CD4-positive, alpha-beta T cell treated with Interferon gamma for 1 hour (primary cell): Measurements from ENCODE around the gene WDR70.
"Not testable (repeated sequence)": the region's sequence is repeated elsewhere in the genome, so short reads cannot be mapped to it uniquely, and the experiment has no call there.

Experiments
- DNase-seq: peaks from one replicate; pipeline ENCODE4 v3.0.0-alpha.2; 2020

Gene WDR70

DNA sequence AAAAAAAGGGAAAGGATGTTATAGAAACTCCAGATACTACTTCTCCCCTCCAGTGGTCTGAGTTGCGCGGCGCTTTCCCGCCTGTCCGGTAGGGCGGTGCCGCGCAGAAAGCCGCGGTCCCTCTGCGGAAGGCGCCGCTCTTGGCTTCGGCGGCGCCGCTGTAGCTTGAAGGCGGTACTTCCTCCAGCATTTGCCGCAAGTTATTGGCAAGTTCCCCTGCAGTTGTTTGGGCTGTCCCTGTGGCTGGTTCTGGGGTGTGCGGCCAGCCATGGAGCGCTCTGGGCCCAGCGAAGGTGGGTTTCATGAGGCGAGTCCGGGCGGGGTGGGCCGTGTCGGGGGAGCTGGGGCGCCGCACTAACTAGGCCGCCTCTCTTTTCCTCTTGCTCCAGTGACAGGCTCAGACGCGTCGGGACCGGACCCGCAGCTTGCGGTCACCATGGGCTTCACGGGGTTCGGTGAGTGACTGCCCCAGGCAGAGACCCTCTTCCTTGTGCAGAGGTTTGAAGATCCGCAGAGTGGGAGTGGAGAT is at the start of gene WDR70:
WDR70 (plus strand) TSS at position 219 of the 529 bp plus-strand sequence; CDS start at position 269, 50 bp downstream.
- peak; percentile 85 for DNase-seq

DNA sequence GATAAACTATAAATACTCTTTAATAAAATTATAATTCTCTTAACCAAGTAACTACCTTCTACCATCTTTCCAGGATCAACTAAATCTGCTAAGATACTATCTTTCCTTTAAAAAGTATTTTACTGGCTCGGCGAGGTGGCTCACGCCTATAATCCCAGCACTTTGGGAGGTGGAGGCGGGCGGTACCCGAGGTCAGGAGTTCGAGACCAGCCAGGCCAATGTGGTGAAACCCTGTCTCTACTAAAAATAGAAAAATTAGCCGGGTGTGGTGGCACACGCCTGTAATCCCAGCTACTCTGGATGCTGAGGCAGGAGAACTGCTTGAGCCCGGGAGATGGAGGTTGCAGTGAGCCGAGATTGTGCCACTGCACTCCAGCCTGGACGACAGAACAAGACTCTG is 44.4 kb upstream of the WDR70 start:
- DNase-seq, result not testable (repeated sequence)

- not testable (repeated sequence) for DNase-seq
Observed at GRCh38 chr5:37342741-37343140, 36.4 kb upstream of the WDR70 start.

- DNase-seq, result no peak
Observed at GRCh38 chr5:37355161-37355560, 24.0 kb upstream of the WDR70 start.

- no peak for DNase-seq
Observed at GRCh38 chr5:37370550-37370863, 8.6 kb upstream of the WDR70 start.

DNA sequence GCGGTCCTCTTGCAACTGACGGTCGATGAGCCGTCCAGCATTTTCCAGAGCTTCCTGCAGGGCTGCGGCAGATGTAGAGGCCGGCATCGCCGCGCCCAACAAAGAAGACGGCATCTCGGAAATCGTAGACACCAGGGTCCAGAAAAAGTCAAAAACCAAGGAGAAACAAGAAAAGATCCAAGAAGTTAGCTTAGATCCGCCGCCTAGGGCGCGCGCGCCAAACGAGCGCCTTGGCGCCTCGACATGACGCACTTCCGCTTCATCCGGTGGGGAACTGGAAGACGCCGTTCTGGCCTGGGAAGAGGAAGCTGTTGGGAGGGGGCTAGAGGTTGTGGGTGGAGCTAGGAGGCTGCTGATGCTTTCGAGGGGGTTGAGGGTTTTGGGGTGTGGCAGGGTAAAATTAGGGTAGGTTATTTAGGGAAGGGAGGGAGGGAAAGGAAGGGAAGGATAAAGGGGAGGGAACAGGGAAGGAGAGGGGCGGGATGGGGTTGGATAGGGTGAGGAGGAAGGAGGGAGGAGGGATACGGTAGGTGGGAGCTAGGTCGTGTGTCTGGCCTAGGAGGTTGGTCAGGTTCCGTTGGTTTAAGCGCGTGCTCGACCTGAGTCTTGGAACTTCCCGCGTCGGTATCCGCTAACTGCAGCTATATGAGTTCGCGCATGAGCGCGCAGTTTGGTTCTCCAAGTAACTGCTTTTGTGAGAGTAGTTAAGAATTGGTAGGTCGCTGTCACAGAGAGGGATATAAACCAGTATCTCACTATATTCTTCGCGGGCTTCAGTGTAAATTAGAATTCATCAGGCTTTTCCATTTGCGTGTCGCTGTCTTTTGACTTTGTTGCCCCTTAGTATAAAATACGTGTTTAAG is 8.0 kb upstream of the WDR70 start, which contains the start of gene NUP155:
NUP155 (minus strand) TSS at position 243 of the 863 bp plus-strand sequence; CDS start at position 114, 129 bp downstream.
- DNase-seq, result peak; percentile 89

DNA sequence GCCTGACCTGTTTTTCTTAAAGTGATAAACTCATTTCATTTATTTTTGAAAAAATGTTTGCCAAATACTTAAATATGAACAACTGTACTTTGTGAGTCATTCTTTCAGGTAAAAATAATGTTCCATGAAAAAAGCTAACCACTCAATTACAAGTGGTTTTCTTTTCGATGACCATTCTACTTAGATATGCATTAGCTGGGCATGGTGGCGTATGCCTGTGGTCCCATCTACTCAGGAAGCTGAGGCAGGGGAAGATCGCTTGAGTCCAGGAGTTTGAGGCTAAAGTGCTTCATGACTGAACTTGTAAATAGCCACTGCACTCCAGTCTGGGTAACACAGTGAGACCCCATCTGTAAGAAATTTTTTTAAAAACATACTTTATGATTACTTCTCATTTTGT is 4.0 kb upstream of the WDR70 start:
- DNase-seq, result no peak

- not testable (repeated sequence) for DNase-seq
Observed at GRCh38 chr5:37378066-37378465, 1.1 kb upstream of the WDR70 start.

DNA sequence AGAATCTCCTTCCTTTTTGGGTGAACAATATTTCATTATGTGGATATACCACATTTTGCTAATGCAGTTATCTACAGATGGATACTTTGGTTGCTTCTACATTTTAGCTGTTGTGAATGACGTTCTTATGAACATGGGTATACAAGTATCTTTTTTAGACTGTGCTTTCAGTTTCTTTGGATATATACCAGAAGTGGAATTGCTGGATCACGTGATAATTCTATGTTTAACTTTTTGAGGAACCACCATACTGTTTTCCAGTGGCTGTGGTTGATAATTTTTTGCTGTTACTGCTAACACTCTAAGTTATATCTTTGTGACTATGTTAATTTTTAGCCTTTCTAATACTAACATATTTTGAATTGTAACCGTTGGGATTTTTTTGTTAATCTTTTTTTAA is 12.5 kb downstream of the WDR70 start:
- no peak for DNase-seq

- no peak for DNase-seq
Observed at GRCh38 chr5:37396352-37396751, 17.2 kb downstream of the WDR70 start.

DNA sequence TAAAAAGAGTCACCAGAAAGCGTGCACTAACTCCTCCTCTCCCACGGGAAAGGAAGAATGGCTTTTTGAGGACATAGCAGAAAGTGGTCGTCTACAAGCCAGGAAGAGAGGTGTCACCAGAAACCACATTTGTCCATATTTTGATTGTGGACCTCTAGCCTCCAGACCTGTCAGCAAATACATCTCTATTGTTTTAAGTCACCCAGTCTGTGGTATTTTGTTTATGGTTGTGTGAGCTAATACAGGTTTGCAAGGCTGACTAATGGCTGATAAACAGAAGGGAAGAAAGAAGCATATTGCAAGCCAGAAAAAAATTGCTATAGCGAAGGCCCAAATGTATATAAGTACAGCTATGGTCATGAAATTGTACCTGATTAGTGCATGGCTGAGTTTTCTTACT is 21.4 kb downstream of the WDR70 start:
- no peak for DNase-seq

GRCh38 chr5:37412515-37412914 is 33.4 kb downstream of the WDR70 start:
- no peak for DNase-seq

DNA sequence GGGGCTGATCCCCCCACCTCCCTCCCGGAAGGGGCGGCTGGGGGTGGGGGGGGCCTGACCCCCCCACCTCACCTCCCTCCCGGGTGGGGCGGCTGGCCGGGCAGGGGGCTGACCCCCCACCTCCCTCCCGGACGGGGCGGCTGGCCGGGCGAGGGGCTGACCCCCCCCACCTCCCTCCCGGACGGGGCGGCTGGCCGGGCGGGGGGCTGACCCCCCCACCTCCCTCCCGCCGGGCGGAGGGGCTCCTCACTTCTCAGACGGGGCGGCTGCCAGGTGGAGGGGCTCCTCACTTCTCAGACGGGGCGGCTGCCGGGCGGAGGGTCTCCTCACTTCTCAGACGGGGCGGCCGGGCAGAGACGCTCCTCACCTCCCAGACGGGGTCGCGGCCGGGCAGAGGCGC is 36.3 kb downstream of the WDR70 start:
- not testable (repeated sequence) for DNase-seq

GRCh38 chr5:37417347-37417746 is 38.2 kb downstream of the WDR70 start:
- no peak for DNase-seq

DNA sequence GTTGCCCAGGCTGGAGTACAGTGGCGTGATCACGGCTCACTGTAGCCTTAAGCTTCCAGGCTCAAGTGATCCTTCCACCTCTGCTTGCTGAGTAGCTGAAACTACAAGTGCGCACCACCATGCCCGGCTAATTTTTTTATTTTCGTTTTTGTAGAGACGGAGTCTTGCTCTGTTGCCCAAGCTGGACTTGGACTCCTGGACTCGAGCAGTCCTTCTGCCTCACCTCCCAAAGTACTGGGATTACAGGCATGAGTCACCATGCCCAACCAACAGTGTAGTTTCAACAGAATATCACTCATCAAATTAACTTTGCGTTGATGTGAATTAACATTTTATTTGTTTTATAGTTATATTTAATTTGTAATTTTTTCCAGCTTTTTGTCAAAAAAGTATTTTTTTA is 45.3 kb downstream of the WDR70 start:
- DNase-seq, result no peak

DNA sequence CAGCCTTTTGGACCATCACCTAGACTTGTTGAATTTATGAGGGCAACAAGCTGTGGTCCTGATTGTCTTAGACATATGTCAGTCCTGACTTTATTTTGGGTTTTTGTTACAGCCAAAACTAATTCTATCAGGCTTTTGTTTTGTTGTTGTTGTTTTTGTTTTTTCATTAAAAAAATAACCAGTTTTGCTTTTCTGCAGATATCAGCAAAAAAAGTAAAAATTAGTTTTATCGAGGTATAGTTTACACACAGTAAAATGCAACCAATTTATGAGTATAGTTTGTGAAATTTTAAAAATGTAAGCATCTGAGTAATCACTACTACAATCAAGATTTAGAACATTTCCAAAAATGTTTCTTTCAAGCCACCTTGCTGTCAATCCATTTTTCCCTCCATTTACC is 48.9 kb downstream of the WDR70 start:
- DNase-seq, result no peak

DNA sequence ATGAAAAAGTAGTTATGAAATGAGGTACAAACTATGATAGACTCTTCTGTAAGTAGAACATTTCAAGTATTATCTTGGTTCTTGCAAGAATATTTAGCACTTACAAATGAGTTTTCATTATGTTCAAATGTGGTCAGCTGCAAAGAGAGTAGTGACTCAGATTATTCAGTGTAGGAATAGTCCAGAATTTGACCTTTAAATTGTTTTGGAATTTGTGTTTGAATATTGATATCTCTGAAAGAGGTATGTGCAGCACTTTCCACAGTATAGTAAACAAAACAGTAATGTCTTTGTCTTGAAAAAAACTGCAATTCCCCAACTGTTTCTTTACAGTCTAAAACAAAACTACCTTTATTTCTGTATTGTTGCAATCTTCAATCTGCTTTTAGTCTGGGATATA is 56.1 kb downstream of the WDR70 start:
- no peak for DNase-seq

DNA sequence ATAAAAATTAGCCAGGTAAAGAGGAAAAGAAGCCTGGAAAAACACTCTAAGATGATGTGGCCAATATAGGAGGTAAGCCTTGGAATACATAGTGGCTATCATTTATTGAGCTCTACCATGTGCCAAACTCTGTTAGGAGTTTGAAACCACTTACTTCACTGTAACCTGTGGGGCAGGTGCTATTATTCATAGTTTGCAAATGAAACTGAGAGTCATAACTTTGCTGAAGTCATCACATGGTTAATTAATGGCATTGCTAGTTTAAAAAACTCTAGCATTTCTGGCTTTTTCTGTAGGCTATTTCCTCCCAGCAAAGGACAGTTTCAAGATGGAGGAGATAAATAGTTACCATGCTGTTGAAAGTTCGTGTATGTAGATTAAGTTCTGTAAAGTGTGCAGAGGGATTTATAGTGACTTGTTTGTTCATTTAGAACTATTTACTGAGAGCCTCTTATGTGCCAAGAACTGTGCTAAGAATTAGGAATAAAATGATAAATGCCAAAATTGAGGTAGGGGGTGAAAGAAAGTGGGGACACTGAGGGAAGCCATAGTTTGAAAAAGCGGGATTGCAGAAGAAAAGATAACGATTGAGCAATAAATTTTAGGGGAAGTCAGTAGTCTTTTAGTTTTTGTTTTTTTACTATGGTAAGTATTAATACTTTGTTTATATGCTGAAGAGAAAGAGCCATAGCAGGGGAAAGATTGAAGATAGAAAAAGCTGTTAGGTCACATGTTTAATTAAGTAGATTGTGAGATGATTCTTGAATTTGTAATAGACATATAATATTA is 57.2 kb downstream of the WDR70 start:
- no peak for DNase-seq

DNA sequence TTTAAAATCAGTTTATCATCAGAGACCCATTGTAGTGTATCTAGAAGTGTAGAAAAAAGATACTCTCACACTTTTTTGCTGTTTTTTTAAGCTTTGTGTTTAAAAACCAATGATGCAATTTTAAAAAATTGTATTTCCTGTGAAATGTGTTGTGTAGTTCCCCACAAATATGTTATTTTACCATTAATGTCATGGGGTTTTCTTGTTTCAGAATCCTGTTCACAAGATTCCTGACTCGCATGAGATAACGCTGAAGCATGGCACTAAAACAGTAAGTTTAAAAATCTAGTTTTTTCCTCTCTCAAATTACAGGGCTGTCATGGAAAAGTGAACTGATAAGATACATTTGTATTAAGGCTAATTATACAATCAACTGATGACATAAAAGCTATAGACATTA is 58.6 kb downstream of the WDR70 start:
- DNase-seq, result no peak

DNA sequence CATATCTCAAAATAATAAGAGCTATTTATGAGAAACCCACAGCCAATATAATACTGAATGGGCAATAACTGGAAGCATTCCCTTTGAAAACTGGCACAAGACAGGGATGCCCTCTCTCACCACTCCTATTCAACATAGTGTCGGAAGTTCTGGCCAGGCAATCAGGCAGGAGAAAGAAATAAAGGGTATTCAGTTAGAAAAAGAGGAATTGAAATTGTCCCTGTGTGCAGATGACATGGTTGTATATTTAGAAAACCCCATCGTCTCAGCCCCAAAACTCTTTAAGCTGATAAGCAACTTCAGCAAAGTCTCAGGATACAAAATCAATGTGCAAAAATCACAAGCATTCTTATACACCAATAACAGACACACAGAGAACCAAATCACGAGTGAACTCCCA is 66.7 kb downstream of the WDR70 start:
- DNase-seq, result not testable (repeated sequence)

DNA sequence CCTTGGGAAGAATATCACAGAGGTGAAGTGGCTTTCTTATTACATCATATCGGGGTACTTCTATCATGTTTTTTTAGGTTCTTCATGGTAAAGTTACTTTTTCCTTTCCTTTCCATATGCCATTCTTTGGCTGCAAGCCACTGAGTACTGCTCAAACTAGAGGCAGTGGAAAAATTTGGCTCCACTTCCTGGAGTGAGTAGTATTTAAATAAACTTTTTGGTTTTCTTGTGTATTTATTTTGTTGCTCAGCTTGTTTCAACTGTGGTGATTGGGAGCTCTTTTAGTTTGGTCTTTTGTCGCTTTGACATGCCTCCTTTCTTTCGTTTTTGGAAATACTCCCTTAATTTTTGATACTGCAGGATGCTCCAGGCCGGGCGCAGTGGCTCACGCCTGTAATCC is 69.8 kb downstream of the WDR70 start:
- no peak for DNase-seq

DNA sequence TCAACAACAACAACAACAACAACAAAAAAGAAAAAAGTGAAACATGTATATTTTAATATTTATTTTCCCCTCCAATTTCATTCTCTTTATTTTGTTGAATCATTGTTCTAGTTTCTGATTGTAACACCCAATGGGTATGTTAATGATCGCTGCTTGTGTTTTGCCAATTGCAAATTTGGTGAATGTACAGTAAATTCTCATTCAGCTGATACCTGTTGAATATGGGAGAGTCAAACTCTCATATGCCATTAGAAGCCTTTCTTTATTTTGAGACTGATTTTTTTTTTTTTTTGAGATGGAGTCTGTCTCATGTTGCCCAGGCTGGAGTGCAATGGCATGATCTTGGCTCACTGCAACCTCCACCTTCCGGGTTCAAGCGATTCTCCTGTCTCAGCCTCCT is 72.9 kb downstream of the WDR70 start:
- not testable (repeated sequence) for DNase-seq

DNA sequence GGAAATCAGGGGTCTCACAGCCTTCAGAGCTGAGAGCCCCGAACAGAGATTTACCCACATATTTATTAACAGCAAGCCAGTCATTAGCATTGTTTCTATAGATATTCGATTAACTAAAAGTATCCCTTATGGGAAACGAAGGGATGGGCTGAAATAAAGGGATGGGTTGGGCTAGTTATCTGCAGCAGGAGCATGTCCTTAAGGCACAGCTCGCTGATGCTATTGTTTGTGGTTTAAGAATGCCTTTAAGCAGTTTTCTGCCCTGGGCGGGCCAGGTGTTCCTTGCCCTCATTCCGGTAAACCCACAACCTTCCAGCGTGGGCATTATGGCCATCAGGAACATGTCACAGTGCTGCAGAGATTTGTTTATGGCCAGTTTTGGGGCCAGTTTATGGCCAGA is 74.1 kb downstream of the WDR70 start:
- not testable (repeated sequence) for DNase-seq
